H9 (cell line): Measurements from ENCODE around the gene MAN1B1. TPM values are rescaled to one million over a fixed set of nuclear protein-coding genes. Genes with fewer than 3 reads are reported as not detected.

Experiments used
- DNase-seq: peaks from one replicate; pipeline ENCODE4 v3.0.0-alpha.2; 2017
- H2AFZ ChIP-seq: one replicate; pipeline ENCODE4 v1.6.1; 2013; ENCODE audit warnings: mild to moderate bottlenecking, low read length, control low read depth, moderate library complexity
- H2AK5ac ChIP-seq: 2 replicates; pipeline ENCODE4 v1.6.1; 2013; ENCODE audit warnings: low read length, control low read depth, mixed read lengths; ENCODE audit not compliant: insufficient read length
- H2BK120ac ChIP-seq: one replicate; pipeline ENCODE4 v1.6.1; 2013; ENCODE audit warnings: low read depth, mild to moderate bottlenecking, low read length, control low read depth, inconsistent platforms; ENCODE audit not compliant: poor library complexity, severe bottlenecking
- H2BK12ac ChIP-seq: 2 replicates; pipeline ENCODE4 v1.6.1; 2013; ENCODE audit warnings: low read length, control low read depth, mixed read lengths, low read depth; ENCODE audit not compliant: insufficient read length
- H2BK15ac ChIP-seq: 2 replicates; pipeline ENCODE4 v1.6.1; 2013; ENCODE audit warnings: low read depth, low read length, control low read depth
- H2BK20ac ChIP-seq: one replicate; pipeline ENCODE4 v1.6.1; 2013; ENCODE audit warnings: low read depth, mild to moderate bottlenecking, low read length, control low read depth, inconsistent platforms; ENCODE audit not compliant: poor library complexity, severe bottlenecking
- H2BK5ac ChIP-seq: 2 replicates; pipeline ENCODE4 v1.6.1; 2013; ENCODE audit warnings: low read length, control low read depth, mixed read lengths; ENCODE audit not compliant: insufficient read length
- H3K14ac ChIP-seq: 2 replicates; pipeline ENCODE4 v1.6.1; 2013; ENCODE audit warnings: low read length, control low read depth; ENCODE audit not compliant: insufficient read depth
- H3K18ac ChIP-seq: 2 replicates; pipeline ENCODE4 v1.6.1; 2013; ENCODE audit warnings: low read depth, mild to moderate bottlenecking, mixed read lengths, low read length, control low read depth; ENCODE audit not compliant: insufficient read length
- H3K23ac ChIP-seq: 2 replicates; pipeline ENCODE4 v1.6.1; 2013; ENCODE audit warnings: low read length, control low read depth, mixed read lengths, low read depth; ENCODE audit not compliant: insufficient read length
- H3K23me2 ChIP-seq: 2 replicates; pipeline ENCODE4 v1.6.1; 2013; ENCODE audit warnings: low read depth, mild to moderate bottlenecking, mixed read lengths, low read length, control low read depth; ENCODE audit not compliant: insufficient read length, poor library complexity, severe bottlenecking
- H3K27ac ChIP-seq: 2 replicates; pipeline ENCODE4 v1.5.1; 2013; ENCODE audit warnings: low read length, control low read depth, mixed read lengths, low read depth; ENCODE audit not compliant: insufficient read length
- H3K27me3 ChIP-seq: 2 replicates; pipeline ENCODE4 v1.6.1; 2013; ENCODE audit warnings: low read length, control low read depth, inconsistent platforms; ENCODE audit not compliant: insufficient read depth
- H3K4ac ChIP-seq: 2 replicates; pipeline ENCODE4 v1.6.1; 2013; ENCODE audit warnings: low read depth, mild to moderate bottlenecking, control low read depth, inconsistent platforms, low read length, moderate library complexity
- H3K4me1 ChIP-seq: 2 replicates; pipeline ENCODE4 v1.6.1; 2013; ENCODE audit warnings: low read length, control low read depth, inconsistent platforms; ENCODE audit not compliant: insufficient read depth
- H3K4me2 ChIP-seq: 2 replicates; pipeline ENCODE4 v1.6.1; 2013; ENCODE audit warnings: low read length, control low read depth, mixed read lengths; ENCODE audit not compliant: insufficient read length, insufficient read depth
- H3K56ac ChIP-seq: 2 replicates; pipeline ENCODE4 v1.6.1; 2013; ENCODE audit warnings: low read depth, mild to moderate bottlenecking, mixed read lengths, low read length, control low read depth; ENCODE audit not compliant: insufficient read length
- H3K79me1 ChIP-seq: 2 replicates; pipeline ENCODE4 v1.6.1; 2013; ENCODE audit warnings: low read depth, mild to moderate bottlenecking, moderate library complexity, low read length, control low read depth, inconsistent platforms; ENCODE audit not compliant: insufficient read depth, poor library complexity, severe bottlenecking
- H3K79me2 ChIP-seq: 2 replicates; pipeline ENCODE4 v1.6.1; 2013; ENCODE audit warnings: low read length, control low read depth, inconsistent platforms; ENCODE audit not compliant: insufficient read depth
- H3K9ac ChIP-seq: 2 replicates; pipeline ENCODE4 v1.6.1; 2013; ENCODE audit warnings: low read length, control low read depth, mixed read lengths; ENCODE audit not compliant: insufficient read length; ENCODE audit errors: extremely low read depth
- H3K9me3 ChIP-seq: one replicate; pipeline ENCODE4 v1.6.1; 2013; ENCODE audit warnings: low read depth, low read length, inconsistent platforms; ENCODE audit not compliant: control insufficient read depth
- H3T11ph ChIP-seq: one replicate; pipeline ENCODE4 v1.6.1; 2013; ENCODE audit warnings: mild to moderate bottlenecking, low read length, control low read depth, inconsistent platforms
- H4K20me1 ChIP-seq: one replicate; pipeline ENCODE4 v1.6.1; 2013; ENCODE audit not compliant: control insufficient read depth, insufficient read length, insufficient read depth
- H4K5ac ChIP-seq: 2 replicates; pipeline ENCODE4 v1.6.1; 2013; ENCODE audit warnings: low read depth, mild to moderate bottlenecking, mixed read lengths, low read length, control low read depth; ENCODE audit not compliant: insufficient read length
- H4K8ac ChIP-seq: replicated peaks from 2 replicates; pipeline ENCODE4 v1.6.1; 2013; ENCODE audit warnings: low read length, control low read depth, mixed read lengths, low read depth; ENCODE audit not compliant: insufficient read length
- H4K91ac ChIP-seq: 2 replicates; pipeline ENCODE4 v1.6.1; 2013; ENCODE audit warnings: low read depth, mild to moderate bottlenecking, moderate library complexity, mixed read lengths, low read length, control low read depth; ENCODE audit not compliant: insufficient read length
- H3K27ac Mint-ChIP-seq, 3 experiments: 2 replicates in 2 of 3; 3 replicates in 1 of 3; pipeline ENCODE4 v1.8.0; 2020 to 2021; ENCODE audit warnings: mixed read lengths in 3 of 3, mild to moderate bottlenecking in 1 of 3, moderate library complexity in 1 of 3
- H3K27me3 Mint-ChIP-seq: 2 replicates; pipeline ENCODE4 v1.8.0; 2021; ENCODE audit warnings: low read depth, mild to moderate bottlenecking, moderate library complexity, mixed read lengths
- H3K36me3 Mint-ChIP-seq, 3 experiments: 2 replicates in 2 of 3; 3 replicates in 1 of 3; pipeline ENCODE4 v1.8.0; 2020 to 2021; ENCODE audit warnings: low read depth in 3 of 3, mixed read lengths in 3 of 3; ENCODE audit not compliant: insufficient read depth in 1 of 3
- H3K4me1 Mint-ChIP-seq, 2 experiments: 2 replicates each; pipeline ENCODE4 v1.8.0; 2020; ENCODE audit warnings: mixed read lengths in 2 of 2
- H3K4me3 Mint-ChIP-seq, 2 experiments: 2 replicates in 1 of 2; 3 replicates in 1 of 2; pipeline ENCODE4 v1.8.0; 2020 to 2021; ENCODE audit warnings: mild to moderate bottlenecking in 2 of 2, mixed read lengths in 2 of 2, moderate library complexity in 1 of 2
- H3K9me3 Mint-ChIP-seq, 2 experiments: 2 replicates in 1 of 2; 3 replicates in 1 of 2; pipeline ENCODE4 v1.8.0; 2020; ENCODE audit warnings: mild to moderate bottlenecking in 2 of 2, mixed read lengths in 2 of 2, moderate library complexity in 1 of 2
- WGBS: extraction: QIAGEN DNeasy Blood & Tissue Kit; methylation state at CpG from one replicate; pipeline ENCODE4 v1.1.7; 2013; ENCODE audit warnings: missing lambda C conversion rate, low lambda C conversion rate, mixed read lengths; ENCODE audit not compliant: insufficient read length; ENCODE audit errors: extremely low coverage; 5-methylcytosine and 5-hydroxymethylcytosine counted together
- total RNA-seq: library from RNA; stranded (reverse); gene quantifications from 2 replicates; pipeline ENCODE4 v1.2.1, GENCODE V29; 2021
- TF ChIP-seq, protein P1 (sequence below): fragments of 200-600 bp; sonication (generic); conservative IDR thresholded peaks from 3 replicates; pipeline ENCODE4 v1.8.0; 2021; ENCODE audit warnings: antibody characterized with exemption, mild to moderate bottlenecking

MAN1B1 gene
- total RNA-seq, 1 experiment from 2014 or later: 34.9 TPM

DNA sequence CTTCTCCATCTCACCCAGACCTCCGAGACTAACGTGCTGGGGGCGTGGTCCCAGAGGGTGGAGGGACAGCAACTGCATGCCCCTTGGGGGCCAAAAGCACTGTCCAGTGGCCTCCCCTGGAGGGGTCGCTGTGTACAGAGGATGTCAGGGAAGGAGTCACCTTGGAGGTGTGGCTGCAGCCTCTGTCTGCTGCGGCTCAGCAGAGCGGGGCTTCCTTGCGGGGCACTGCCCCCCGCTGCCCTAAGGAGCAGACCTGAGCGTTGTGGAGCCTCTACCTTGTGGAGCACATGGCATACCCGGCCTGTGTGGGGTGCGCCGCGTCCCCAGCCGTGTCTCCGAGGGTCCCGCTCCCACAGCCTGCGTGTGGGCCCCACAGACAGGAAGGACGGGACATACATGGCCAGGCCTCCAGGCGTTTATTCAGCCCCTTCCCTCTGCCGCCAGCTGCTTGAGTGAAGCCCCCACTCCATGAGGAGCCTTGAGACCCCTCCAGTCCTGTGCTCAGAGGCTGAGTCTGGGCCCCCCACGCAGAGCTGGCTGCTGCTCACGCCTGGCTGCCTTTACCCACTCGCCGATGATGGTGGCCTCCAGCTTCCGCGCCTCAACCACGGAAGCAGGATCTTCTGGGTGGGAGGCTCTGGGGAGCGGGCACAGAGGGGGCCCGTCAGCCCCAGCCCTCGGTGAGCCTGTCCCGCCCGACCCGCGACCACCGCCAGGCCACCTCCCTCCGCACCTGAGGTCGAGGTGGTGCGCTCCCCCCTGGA, 23.5 kb downstream of the MAN1B1 start:
- Histone ChIP-seq H3K27ac (no peak overlapping the region), H3K14ac (no peak overlapping the region), H3K79me1 (no peaks in the 10 kb centered on the region), H2BK5ac (no peak overlapping the region), H3K4ac (no peak overlapping the region), H4K8ac (no peak overlapping the region), H3K23ac (no peak overlapping the region), H2BK20ac (no peak overlapping the region), H3K9ac (no peak overlapping the region), H3T11ph (no peak overlapping the region), H4K5ac (no peak overlapping the region), H3K23me2 (no peaks in the 10 kb centered on the region), H3K18ac (no peak overlapping the region), H3K9me3 (no peaks in the 10 kb centered on the region), H4K91ac (no peak overlapping the region), H3K27me3 (peaks cover under 1% of the 10 kb centered on the region; the same call in 1 of the 2 replicates), H3K79me2 (no peaks in the 10 kb centered on the region), H2BK12ac (no peak overlapping the region), H2AK5ac (no peak overlapping the region), H3K4me1 (no peaks in the 10 kb centered on the region), H2AFZ (no peak overlapping the region), H3K4me2 (no peak overlapping the region), H4K20me1 (no peaks in the 10 kb centered on the region), H2BK120ac (no peak overlapping the region), H2BK15ac (no peak overlapping the region), H3K56ac (no peak overlapping the region)
- Mint-ChIP-seq H3K36me3 (peaks cover 0 to 14% (median 5%) of the 10 kb centered on the region in 3 experiments; a peak in 5 of 7 replicates), H3K27me3 (peaks cover 15% of the 10 kb centered on the region), H3K9me3 (no peaks in the 10 kb centered on the region), H3K4me3 (no peak overlapping the region), H3K27ac (no peak overlapping the region; a peak in 1 of 7 replicates), H3K4me1 (no peaks in the 10 kb centered on the region)
- TF ChIP-seq, protein P1, sequence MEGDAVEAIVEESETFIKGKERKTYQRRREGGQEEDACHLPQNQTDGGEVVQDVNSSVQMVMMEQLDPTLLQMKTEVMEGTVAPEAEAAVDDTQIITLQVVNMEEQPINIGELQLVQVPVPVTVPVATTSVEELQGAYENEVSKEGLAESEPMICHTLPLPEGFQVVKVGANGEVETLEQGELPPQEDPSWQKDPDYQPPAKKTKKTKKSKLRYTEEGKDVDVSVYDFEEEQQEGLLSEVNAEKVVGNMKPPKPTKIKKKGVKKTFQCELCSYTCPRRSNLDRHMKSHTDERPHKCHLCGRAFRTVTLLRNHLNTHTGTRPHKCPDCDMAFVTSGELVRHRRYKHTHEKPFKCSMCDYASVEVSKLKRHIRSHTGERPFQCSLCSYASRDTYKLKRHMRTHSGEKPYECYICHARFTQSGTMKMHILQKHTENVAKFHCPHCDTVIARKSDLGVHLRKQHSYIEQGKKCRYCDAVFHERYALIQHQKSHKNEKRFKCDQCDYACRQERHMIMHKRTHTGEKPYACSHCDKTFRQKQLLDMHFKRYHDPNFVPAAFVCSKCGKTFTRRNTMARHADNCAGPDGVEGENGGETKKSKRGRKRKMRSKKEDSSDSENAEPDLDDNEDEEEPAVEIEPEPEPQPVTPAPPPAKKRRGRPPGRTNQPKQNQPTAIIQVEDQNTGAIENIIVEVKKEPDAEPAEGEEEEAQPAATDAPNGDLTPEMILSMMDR: no peak
- DNase-seq: no peak
- no CpG with 5 or more reads among the region's 38 CpGs for WGBS
